ENCODE measurements around the gene SIX2. TPM values are rescaled to one million over a fixed set of nuclear protein-coding genes. Genes with fewer than 3 reads are reported as not detected.
A peak's percentile ranks its signal among the peaks of the same experiment; 100 is the strongest.

SIX2 gene
- polyA plus RNA-seq, 2 donors, result 0.04 to 0.09 TPM

DNA sequence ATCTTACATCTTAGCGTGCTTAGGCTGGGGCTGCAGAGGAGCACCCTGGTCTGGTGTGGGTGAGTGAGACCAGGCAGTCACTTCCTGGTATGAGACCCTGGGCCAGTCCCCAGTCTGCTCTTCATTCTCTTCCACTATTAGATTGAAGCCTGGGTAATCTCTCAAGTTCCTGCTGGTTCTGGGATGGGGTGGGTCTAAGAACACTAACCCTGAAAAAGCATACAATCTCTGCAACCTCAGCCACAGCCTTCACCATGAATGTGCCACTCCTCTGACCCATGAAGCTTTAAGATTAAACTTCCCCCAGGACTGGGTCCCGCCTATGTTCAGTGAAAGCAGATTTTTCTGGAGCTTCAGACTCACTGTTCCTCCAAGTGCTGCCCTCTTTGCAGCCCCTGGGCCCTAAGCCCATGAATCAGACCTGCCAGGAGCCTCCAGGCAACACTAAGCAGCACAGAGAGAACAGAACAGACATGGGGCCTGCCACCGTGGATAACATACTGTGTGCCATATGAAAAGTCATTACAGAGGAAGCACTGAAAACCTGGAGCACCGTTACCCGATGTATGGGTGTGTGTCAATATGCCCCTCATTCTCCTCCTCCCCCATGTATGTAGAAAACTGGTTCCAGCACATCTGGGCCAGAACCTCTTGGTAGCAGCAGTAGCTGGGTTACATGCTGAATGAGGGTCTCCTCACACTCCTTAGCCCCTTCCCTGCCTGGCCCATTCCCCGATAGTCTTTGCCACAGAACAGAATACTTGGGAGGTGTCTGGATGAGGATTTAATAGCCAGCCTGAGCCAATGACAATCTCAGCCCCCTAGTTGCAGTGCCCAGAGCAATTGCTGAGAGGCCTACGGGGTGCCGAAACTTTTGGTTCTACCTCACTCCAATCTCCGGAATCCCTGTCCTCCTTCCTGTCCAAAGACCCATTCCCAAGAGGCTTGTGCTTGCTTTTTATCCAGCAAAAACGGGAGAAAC, 2.7 kb upstream of the SIX2 start:
- Histone ChIP-seq H3K36me3 (ENCODE audit: control insufficient read depth in 2 of 2, insufficient read depth in 2 of 2, low read length in 1 of 2) (no peaks in the 10 kb centered on the region), H3K4me3 (ENCODE audit: low read depth in 1 of 2, low read length in 2 of 2) (no peak overlapping the region), H3K4me1 (ENCODE audit: control insufficient read depth in 2 of 2, insufficient read depth in 2 of 2, low read length in 1 of 2) (peaks cover 10 to 27% of the 10 kb centered on the region in 2 donors), H3K9me3 (ENCODE audit: control insufficient read depth in 2 of 2, insufficient read depth in 1 of 2, low read depth in 1 of 2, low read length in 1 of 2) (peaks cover 0 to 3% of the 10 kb centered on the region in 2 donors), H3K27ac (ENCODE audit: low read depth in 2 of 2, low read length in 1 of 2) (no peak overlapping the region), H3K27me3 (ENCODE audit: control insufficient read depth in 1 of 2, insufficient read depth in 2 of 2, low read length in 2 of 2) (peaks cover 12 to 21% of the 10 kb centered on the region in 2 donors)
- WGBS, 2 donors, result 64 to 71% methylated on average over 10 of the region's 10 CpGs

DNA sequence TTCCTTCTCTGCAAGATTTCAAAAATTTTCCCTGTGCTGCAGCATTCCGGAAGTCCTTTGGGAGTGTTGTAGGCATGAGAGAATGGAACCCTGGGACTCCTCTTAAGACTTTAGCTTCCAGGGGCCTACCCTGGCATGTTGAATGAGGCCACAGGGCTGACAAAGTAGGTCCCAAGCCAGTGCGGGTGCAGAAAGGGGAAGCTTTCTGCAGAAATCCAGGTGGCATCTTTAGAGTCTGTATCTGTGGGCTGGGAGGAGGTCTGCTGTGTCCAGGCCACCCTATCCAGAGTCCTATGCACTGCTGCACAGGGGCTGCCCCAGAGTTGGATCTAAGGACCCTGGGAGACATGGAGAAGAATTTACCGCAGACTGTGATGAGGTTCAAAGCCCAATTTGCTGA, 1.9 kb upstream of the SIX2 start:
- H3K9me3 ChIP-seq (ENCODE audit: control insufficient read depth in 2 of 2, insufficient read depth in 1 of 2, low read depth in 1 of 2, low read length in 1 of 2), result peaks cover 0 to 3% of the 10 kb centered on the region in 2 donors
- no peak overlapping the region for H3K4me3 ChIP-seq (ENCODE audit: low read depth in 1 of 2, low read length in 2 of 2)
- H3K36me3 ChIP-seq (ENCODE audit: control insufficient read depth in 2 of 2, insufficient read depth in 2 of 2, low read length in 1 of 2), result no peaks in the 10 kb centered on the region
- peaks cover 12 to 26% of the 10 kb centered on the region in 2 donors for H3K27me3 ChIP-seq (ENCODE audit: control insufficient read depth in 1 of 2, insufficient read depth in 2 of 2, low read length in 2 of 2)
- peaks cover 10 to 27% of the 10 kb centered on the region in 2 donors for H3K4me1 ChIP-seq (ENCODE audit: control insufficient read depth in 2 of 2, insufficient read depth in 2 of 2, low read length in 1 of 2)
- WGBS, 2 donors, result 69 to 80% methylated on average over 3 of the region's 3 CpGs
- H3K27ac ChIP-seq (ENCODE audit: low read depth in 2 of 2, low read length in 1 of 2), result no peak overlapping the region

DNA sequence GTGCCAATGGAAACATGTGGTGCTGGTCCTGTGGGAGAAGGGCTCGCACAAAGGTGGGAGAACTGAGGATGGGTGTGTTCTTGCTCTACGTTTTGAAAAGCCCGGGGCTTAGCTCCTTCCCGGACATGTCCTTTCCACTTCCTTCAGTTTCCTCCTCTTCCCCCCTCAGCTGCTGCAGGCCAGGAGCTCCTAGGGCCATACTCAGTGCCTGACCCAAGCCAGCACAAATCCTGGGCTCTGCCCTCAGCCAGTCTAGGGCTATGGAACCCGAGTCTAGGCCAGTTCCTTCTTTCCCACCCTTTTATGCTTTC, 1.4 kb upstream of the SIX2 start:
- H3K27me3 ChIP-seq (ENCODE audit: control insufficient read depth in 1 of 2, insufficient read depth in 2 of 2, low read length in 2 of 2), result peaks cover 12 to 29% of the 10 kb centered on the region in 2 donors
- H3K36me3 ChIP-seq (ENCODE audit: control insufficient read depth in 2 of 2, insufficient read depth in 2 of 2, low read length in 1 of 2), result no peaks in the 10 kb centered on the region
- H3K4me3 ChIP-seq (ENCODE audit: low read depth in 1 of 2, low read length in 2 of 2), result no peak overlapping the region
- H3K4me1 ChIP-seq (ENCODE audit: control insufficient read depth in 2 of 2, insufficient read depth in 2 of 2, low read length in 1 of 2), result peaks cover 10 to 27% of the 10 kb centered on the region in 2 donors
- WGBS, 2 donors, result 17 to 38% methylated on average over 5 of the region's 5 CpGs
- no peak overlapping the region for H3K27ac ChIP-seq (ENCODE audit: low read depth in 2 of 2, low read length in 1 of 2)
- peaks cover 0 to 3% of the 10 kb centered on the region in 2 donors for H3K9me3 ChIP-seq (ENCODE audit: control insufficient read depth in 2 of 2, insufficient read depth in 1 of 2, low read depth in 1 of 2, low read length in 1 of 2)

DNA sequence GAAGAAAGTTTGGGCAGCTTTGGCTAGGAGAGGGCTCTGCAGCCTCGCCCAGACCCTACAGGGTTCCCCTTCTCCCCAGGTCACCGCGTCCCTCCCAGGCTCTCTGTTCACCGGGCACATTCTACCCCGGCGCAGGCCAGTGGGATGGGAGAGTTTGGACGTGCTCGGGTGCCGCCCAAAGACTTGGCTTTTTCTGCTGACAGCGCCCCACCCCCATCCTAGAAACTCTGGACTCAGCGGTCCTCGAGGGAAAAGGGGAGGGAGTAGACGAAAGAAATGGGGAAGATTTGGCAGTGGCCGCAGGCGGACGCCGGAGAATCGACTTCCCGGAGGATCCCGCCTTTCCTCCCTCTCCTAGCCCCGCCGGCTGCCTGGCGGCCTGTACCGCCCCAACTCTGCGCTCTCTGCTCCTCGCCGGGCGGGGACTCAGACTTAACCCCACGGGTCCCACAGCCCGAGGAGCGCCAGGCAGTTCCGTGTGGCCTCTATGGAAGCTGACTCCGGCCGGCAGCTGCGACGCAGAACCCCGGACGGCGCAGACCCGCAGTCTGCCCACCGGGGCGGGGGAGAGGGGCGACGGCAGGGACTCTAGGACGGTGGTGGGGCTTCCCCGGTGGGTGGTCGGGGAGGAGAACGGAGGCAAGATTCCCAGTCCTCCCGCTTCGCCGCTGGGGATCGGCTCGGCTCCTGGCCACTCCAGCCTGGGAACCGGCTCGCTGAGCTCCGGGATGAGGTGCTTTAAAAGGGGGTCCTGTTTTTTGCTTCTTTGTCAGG, 863 bp upstream of the SIX2 start:
- WGBS, 2 donors, result 5 to 6% methylated on average over 49 to 56 of the region's 56 CpGs
- H3K4me1 ChIP-seq (ENCODE audit: control insufficient read depth in 2 of 2, insufficient read depth in 2 of 2, low read length in 1 of 2), result peaks cover 10 to 27% of the 10 kb centered on the region in 2 donors
- H3K36me3 ChIP-seq (ENCODE audit: control insufficient read depth in 2 of 2, insufficient read depth in 2 of 2, low read length in 1 of 2), result no peaks in the 10 kb centered on the region
- H3K9me3 ChIP-seq (ENCODE audit: control insufficient read depth in 2 of 2, insufficient read depth in 1 of 2, low read depth in 1 of 2, low read length in 1 of 2), result peaks cover 0 to 3% of the 10 kb centered on the region in 2 donors
- H3K27ac ChIP-seq (ENCODE audit: low read depth in 2 of 2, low read length in 1 of 2), result no peak overlapping the region
- H3K4me3 ChIP-seq (ENCODE audit: low read depth in 1 of 2, low read length in 2 of 2), result peak overlapping the region; percentile 7 to 38
- peaks cover 12 to 29% of the 10 kb centered on the region in 2 donors for H3K27me3 ChIP-seq (ENCODE audit: control insufficient read depth in 1 of 2, insufficient read depth in 2 of 2, low read length in 2 of 2)

DNA sequence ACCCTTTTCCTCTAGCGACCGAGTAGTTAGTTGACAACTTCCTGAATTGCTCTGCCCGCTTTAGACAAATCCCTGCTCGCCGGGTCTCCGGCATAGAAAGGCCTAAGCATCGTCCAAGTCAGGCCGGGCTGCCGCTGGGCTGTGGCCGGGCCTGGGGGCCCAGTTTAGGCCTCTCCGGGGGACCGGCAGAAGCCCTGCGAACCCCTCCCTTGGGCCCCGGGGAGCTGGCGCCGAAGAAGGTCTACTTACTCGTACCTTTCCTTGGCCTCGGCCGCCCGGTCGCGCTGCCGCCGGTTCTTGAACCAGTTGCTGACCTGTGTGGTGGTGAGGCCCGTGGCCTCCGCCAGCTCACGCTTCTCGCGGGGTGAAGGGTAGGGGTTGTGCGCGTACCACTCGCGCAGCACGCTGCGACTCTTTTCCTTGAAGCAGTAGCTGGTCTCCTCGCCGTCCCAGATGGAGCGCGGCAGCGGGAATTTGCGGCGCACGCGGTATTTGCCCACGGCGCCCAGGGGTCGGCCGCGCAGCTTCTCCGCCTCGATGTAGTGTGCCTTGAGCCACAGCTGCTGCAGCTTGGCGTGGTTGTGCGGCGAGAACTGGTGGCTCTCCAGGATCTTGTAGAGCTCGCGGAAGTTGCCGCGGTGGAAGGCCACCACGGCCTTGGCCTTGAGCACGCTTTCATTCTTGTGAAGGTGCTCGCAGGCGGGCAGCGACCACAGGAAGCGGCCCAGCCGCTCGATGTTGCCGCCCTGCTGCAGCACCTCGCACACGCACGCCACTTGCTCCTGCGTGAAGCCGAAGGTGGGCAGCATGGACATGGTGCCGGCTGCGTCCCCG, 739 bp downstream of the SIX2 start:
- H3K36me3 ChIP-seq (ENCODE audit: control insufficient read depth in 2 of 2, insufficient read depth in 2 of 2, low read length in 1 of 2), result no peaks in the 10 kb centered on the region
- H3K27me3 ChIP-seq (ENCODE audit: control insufficient read depth in 1 of 2, insufficient read depth in 2 of 2, low read length in 2 of 2), result peaks cover 12 to 38% of the 10 kb centered on the region in 2 donors
- H3K9me3 ChIP-seq (ENCODE audit: control insufficient read depth in 2 of 2, insufficient read depth in 1 of 2, low read depth in 1 of 2, low read length in 1 of 2), result peaks cover 0 to 3% of the 10 kb centered on the region in 2 donors
- 19 to 27% methylated on average over 75 of the region's 75 CpGs for WGBS, 2 donors
- H3K4me3 ChIP-seq (ENCODE audit: low read depth in 1 of 2, low read length in 2 of 2), result peak overlapping the region; percentile 38 to 42
- no peak overlapping the region for H3K27ac ChIP-seq (ENCODE audit: low read depth in 2 of 2, low read length in 1 of 2)
- peaks cover 5 to 22% of the 10 kb centered on the region in 2 donors for H3K4me1 ChIP-seq (ENCODE audit: control insufficient read depth in 2 of 2, insufficient read depth in 2 of 2, low read length in 1 of 2)

DNA sequence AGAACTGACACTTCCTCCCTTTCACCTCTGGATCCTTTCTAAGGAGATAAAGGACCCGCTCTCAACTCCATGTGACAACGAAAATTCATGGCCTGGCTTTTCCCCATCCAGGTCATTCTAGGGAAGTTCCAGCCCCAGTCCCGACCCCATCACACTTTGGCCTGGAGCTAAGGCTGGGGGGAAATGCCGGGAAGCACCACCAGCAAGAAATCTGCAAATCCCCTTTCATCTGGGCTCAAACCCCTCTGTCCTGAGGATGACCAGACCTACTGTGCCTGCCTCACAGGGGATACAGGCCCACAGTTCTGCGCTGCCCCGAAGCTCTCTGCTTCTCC, 1.3 kb downstream of the SIX2 start:
- 60 to 76% methylated on average over 6 of the region's 6 CpGs for WGBS, 2 donors

DNA sequence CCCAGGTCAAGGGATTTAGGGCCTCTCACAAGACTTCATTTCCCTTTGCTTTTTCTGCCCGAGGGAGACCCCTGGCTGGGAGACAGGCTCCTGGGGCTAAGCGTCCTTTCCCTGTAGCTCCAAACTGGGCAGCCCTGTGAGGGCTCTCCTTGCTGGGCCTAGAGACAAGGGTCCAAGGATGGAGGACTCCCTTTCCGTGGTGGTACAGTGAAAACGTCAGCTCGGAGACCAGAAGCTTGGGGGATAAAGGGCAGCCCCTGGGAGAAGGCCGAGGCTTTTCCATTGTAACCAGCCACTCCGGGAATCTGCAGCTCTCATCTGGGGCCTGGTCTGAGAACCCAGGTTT, 2.3 kb downstream of the SIX2 start:
- Histone ChIP-seq H3K27me3 (ENCODE audit: control insufficient read depth in 1 of 2, insufficient read depth in 2 of 2, low read length in 2 of 2) (peaks cover 10 to 36% of the 10 kb centered on the region in 2 donors), H3K27ac (ENCODE audit: low read depth in 2 of 2, low read length in 1 of 2) (no peak overlapping the region), H3K4me3 (ENCODE audit: low read depth in 1 of 2, low read length in 2 of 2) (no peak overlapping the region), H3K9me3 (ENCODE audit: control insufficient read depth in 2 of 2, insufficient read depth in 1 of 2, low read depth in 1 of 2, low read length in 1 of 2) (peaks cover 0 to 3% of the 10 kb centered on the region in 2 donors), H3K4me1 (ENCODE audit: control insufficient read depth in 2 of 2, insufficient read depth in 2 of 2, low read length in 1 of 2) (peaks cover 2 to 19% of the 10 kb centered on the region in 2 donors), H3K36me3 (ENCODE audit: control insufficient read depth in 2 of 2, insufficient read depth in 2 of 2, low read length in 1 of 2) (no peaks in the 10 kb centered on the region)
- WGBS, 2 donors, result 91 to 92% methylated on average over 7 of the region's 7 CpGs

More for the DNA sequence above, 1.3 kb downstream of the SIX2 start:
- peaks cover 0 to 3% of the 10 kb centered on the region in 2 donors for H3K9me3 ChIP-seq (ENCODE audit: control insufficient read depth in 2 of 2, insufficient read depth in 1 of 2, low read depth in 1 of 2, low read length in 1 of 2)
- no peak overlapping the region for H3K27ac ChIP-seq (ENCODE audit: low read depth in 2 of 2, low read length in 1 of 2)
- H3K36me3 ChIP-seq (ENCODE audit: control insufficient read depth in 2 of 2, insufficient read depth in 2 of 2, low read length in 1 of 2), result no peaks in the 10 kb centered on the region
- H3K4me1 ChIP-seq (ENCODE audit: control insufficient read depth in 2 of 2, insufficient read depth in 2 of 2, low read length in 1 of 2), result peaks cover 2 to 19% of the 10 kb centered on the region in 2 donors
- no peak overlapping the region for H3K4me3 ChIP-seq (ENCODE audit: low read depth in 1 of 2, low read length in 2 of 2)
- H3K27me3 ChIP-seq (ENCODE audit: control insufficient read depth in 1 of 2, insufficient read depth in 2 of 2, low read length in 2 of 2), result peaks cover 12 to 33% of the 10 kb centered on the region in 2 donors

DNA sequence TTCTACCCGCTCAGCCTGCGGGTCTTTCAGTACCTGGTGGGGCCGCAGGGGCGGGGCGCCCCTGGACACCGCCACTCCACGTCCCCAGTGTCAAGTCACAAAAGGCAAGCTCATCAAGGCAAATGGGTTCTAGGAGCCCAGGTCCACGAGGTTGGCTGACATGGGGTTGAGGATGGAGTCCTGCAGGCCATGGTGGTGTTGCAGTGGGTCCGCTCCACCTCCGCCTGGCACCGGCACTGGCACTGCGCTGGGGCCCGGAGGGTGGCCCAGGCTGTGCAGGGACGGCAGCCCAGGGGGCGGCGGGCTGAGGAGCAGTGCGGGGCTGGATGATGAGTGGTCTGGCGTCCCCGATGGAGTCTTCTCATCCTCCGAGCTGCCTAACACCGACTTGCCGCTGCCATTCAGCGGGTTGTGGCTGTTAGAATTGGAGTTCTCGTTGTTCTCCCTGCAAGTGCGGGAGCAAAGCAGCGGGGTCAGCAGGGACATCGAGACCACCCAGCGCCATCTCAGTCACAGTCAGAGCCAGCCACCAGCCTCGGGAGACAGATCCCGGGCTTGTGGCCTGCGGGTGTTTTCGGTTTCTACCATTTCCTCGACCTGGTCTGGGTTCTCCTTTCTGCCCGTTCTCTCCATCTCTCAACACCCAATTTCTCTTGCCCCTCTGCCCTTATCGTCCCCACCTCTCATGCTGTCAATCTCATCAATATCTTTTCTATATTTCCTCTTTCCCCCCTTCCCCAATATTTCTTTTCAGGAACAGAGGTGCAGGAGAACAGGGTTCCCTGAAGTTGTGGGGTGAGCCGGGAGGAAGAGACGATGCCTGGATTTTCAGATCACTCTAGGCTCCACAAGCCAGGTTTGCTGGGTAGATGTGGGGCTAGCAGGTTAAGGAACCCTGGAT, 3.0 kb downstream of the SIX2 start:
- Histone ChIP-seq H3K4me3 (ENCODE audit: low read depth in 1 of 2, low read length in 2 of 2) (no peak overlapping the region), H3K27me3 (ENCODE audit: control insufficient read depth in 1 of 2, insufficient read depth in 2 of 2, low read length in 2 of 2) (peaks cover 8 to 31% of the 10 kb centered on the region in 2 donors), H3K4me1 (ENCODE audit: control insufficient read depth in 2 of 2, insufficient read depth in 2 of 2, low read length in 1 of 2) (peaks cover 2 to 19% of the 10 kb centered on the region in 2 donors), H3K9me3 (ENCODE audit: control insufficient read depth in 2 of 2, insufficient read depth in 1 of 2, low read depth in 1 of 2, low read length in 1 of 2) (peaks cover 0 to 3% of the 10 kb centered on the region in 2 donors), H3K36me3 (ENCODE audit: control insufficient read depth in 2 of 2, insufficient read depth in 2 of 2, low read length in 1 of 2) (no peaks in the 10 kb centered on the region), H3K27ac (ENCODE audit: low read depth in 2 of 2, low read length in 1 of 2) (no peak overlapping the region)
- 51 to 68% methylated on average over 37 of the region's 37 CpGs for WGBS, 2 donors

Data from esophagus (tissue), 2 donors.